Measurements from ENCODE around the gene RLBP1.

The RLBP1 gene

GRCh38 chr15:89178307-89178977 is 42.9 kb downstream of the RLBP1 start:
- no peak for DNase-seq (ENCODE audit: low spot score)

GRCh38 chr15:89177633-89178306 is 43.6 kb downstream of the RLBP1 start:
- DNase-seq (ENCODE audit: low spot score) = peak; percentile 58

GRCh38 chr15:89177116-89177515 is 44.3 kb downstream of the RLBP1 start:
- DNase-seq (ENCODE audit: low spot score) = no peak

- no peak for DNase-seq (ENCODE audit: low spot score)
Measured at GRCh38 chr15:89175617-89176191, 45.7 kb downstream of the RLBP1 start.

- DNase-seq (ENCODE audit: low spot score) = no peak
Measured at GRCh38 chr15:89174476-89174875, 46.9 kb downstream of the RLBP1 start.

GRCh38 chr15:89172921-89173320 is 48.5 kb downstream of the RLBP1 start:
- no peak for DNase-seq (ENCODE audit: low spot score)

GRCh38 chr15:89171136-89172072 is 50.0 kb downstream of the RLBP1 start:
- DNase-seq (ENCODE audit: low spot score) = peak; percentile 75

GRCh38 chr15:89170364-89170763 is 51.0 kb downstream of the RLBP1 start:
- no peak for DNase-seq (ENCODE audit: low spot score)

GRCh38 chr15:89168316-89168833 is 53.0 kb downstream of the RLBP1 start:
- DNase-seq (ENCODE audit: low spot score) = no peak

GRCh38 chr15:89167267-89168176 is 53.9 kb downstream of the RLBP1 start:
- no peak for DNase-seq (ENCODE audit: low spot score)

- DNase-seq (ENCODE audit: low spot score) = no peak
Measured at GRCh38 chr15:89165677-89166076, 55.7 kb downstream of the RLBP1 start.

GRCh38 chr15:89164712-89165211 is 56.6 kb downstream of the RLBP1 start:
- DNase-seq (ENCODE audit: low spot score) = no peak

GRCh38 chr15:89163271-89164055 is 57.9 kb downstream of the RLBP1 start:
- no peak for DNase-seq (ENCODE audit: low spot score)

GRCh38 chr15:89161666-89162065 is 59.7 kb downstream of the RLBP1 start:
- DNase-seq (ENCODE audit: low spot score) = no peak

Measured in ecto neural progenitor cell (in vitro differentiated cells).